H1 (cell line): Measurements from ENCODE around the gene SESN3. TPM values are rescaled to one million over a fixed set of nuclear protein-coding genes. Genes with fewer than 3 reads are reported as not detected.

Experiments
- POLR2AphosphoS5 ChIP-seq: IDR thresholded peaks from 2 replicates; pipeline ENCODE4 v1.6.1; 2011; ENCODE audit warnings: low read depth, low read length
- POU5F1 ChIP-seq: IDR thresholded peaks from 2 replicates; pipeline ENCODE4 v1.6.1; 2011; ENCODE audit warnings: low read depth, mild to moderate bottlenecking, low read length, moderate library complexity
- polyA plus RNA-seq, 7 experiments: library from polyadenylated mRNA; depleted of rRNA in 3 of 7; stranded (reverse) in 5 of 7; unstranded in 2 of 7; fragments of >200 nt in 5 of 7; fragments of 200-250 nt in 2 of 7; gene quantifications; 1 replicate in 5 of 7; 2 replicates in 1 of 7; 4 replicates in 1 of 7; pipeline versions ENCODE4 v1.2.1 to v1.2.3, GENCODE V29; 2011 to 2013; ENCODE audit warnings: missing spikeins in 2 of 7, mixed read lengths in 2 of 7
- total RNA-seq: library from RNA; stranded (reverse); fragmentation: NEBNext Ultra II Directional; extraction: Animal tissue kit (Norgen Biotek cat#: 25700); gene quantifications from 2 replicates; pipeline ENCODE4 v1.2.1, GENCODE V29; 2021
- TF ChIP-seq, protein P1 (sequence below), 3 experiments: IDR thresholded peaks; 1 replicate in 2 of 3; 2 replicates in 1 of 3; pipeline versions ENCODE4 v1.5.1 to v1.6.1; 2011; ENCODE audit warnings: low read length in 3 of 3, mild to moderate bottlenecking in 3 of 3, inconsistent platforms in 2 of 3, low read depth in 1 of 3, moderate library complexity in 1 of 3; ENCODE audit not compliant: insufficient read depth in 1 of 3; ENCODE audit errors: control extremely low read depth in 1 of 3

The SESN3 gene
- total and polyA plus RNA-seq, 2 of the 8 experiments (the other 6 are each of a cell fraction or from before 2014, with no cell fraction given), result 10.2 to 31.1 TPM

DNA sequence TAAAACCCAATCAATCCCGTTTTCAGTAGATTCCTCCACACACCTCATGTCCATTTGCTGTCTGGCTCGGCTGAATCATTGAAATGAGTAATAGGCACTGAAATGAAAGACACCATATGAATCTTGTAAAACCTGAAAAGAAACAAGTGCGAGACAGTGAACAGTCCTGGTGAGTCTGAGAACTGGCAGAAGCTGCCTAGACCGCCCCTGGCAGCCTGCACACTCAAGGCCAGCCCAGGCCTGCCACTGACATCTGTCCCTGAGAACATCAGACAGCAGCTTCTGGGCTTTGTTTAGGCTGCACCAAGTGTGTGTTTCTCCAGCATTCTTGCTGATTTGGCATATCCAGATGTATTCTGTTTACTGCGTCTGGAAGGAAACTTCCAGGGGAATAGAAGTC, 96.5 kb downstream of the SESN3 start (continued):
- TF ChIP-seq, protein P1, sequence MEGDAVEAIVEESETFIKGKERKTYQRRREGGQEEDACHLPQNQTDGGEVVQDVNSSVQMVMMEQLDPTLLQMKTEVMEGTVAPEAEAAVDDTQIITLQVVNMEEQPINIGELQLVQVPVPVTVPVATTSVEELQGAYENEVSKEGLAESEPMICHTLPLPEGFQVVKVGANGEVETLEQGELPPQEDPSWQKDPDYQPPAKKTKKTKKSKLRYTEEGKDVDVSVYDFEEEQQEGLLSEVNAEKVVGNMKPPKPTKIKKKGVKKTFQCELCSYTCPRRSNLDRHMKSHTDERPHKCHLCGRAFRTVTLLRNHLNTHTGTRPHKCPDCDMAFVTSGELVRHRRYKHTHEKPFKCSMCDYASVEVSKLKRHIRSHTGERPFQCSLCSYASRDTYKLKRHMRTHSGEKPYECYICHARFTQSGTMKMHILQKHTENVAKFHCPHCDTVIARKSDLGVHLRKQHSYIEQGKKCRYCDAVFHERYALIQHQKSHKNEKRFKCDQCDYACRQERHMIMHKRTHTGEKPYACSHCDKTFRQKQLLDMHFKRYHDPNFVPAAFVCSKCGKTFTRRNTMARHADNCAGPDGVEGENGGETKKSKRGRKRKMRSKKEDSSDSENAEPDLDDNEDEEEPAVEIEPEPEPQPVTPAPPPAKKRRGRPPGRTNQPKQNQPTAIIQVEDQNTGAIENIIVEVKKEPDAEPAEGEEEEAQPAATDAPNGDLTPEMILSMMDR (IDR thresholded peaks at IDR 0.05; ENCODE audit: control extremely low read depth in 1 of 3, insufficient read depth in 1 of 3, low read depth in 1 of 3, low read length in 3 of 3), result no peak
- TF ChIP-seq POU5F1, result no peak
- TF ChIP-seq POLR2AphosphoS5, result no peak
- TF ChIP-seq, all 59 proteins: peak for 0
